Measurements from ENCODE around the gene LYRM4. TPM values are rescaled to one million over a fixed set of nuclear protein-coding genes. Genes with fewer than 3 reads are reported as not detected.

The LYRM4 gene
- total and polyA plus RNA-seq, 4 donors, result 17.9 to 28.7 (median 21.1) TPM

DNA sequence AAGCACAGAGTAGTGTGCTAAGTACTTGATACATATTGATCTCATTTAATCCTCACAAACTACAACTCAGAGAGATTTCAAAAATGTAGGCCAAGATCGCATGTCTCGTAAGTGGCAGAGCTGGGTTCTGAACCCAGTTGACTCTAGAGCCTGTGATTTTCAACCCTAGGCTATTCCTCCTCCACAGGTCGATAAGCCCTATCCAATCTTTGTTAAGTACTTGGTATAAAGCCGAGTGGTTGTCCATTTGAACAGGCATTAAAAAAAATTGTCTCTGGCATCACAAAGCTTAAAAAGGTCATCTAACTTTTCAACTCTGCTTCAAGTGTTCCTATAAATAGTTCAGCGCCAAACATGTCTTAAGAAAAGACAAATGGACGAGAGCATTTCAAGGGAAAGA, 37.4 kb downstream of the LYRM4 start:
- DNase-seq (no peak), ATAC-seq (ENCODE audit: low FRiP score) (no peak)
- Histone ChIP-seq H3K4me3 (ENCODE audit: low read length in 2 of 2) (no peak overlapping the region), H3K9me3 (ENCODE audit: control insufficient read depth, low read length) (no peaks in the 10 kb centered on the region), H3K36me3 (ENCODE audit: control insufficient read depth in 1 of 2, insufficient read depth in 2 of 2, low read length in 1 of 2) (no peaks in the 10 kb centered on the region), H3K27ac (ENCODE audit: low read depth in 1 of 2, low read length in 2 of 2) (no peak overlapping the region), H3K4me1 (ENCODE audit: control insufficient read depth in 1 of 2, insufficient read depth in 2 of 2, low read length in 2 of 2) (no peaks in the 10 kb centered on the region), H3K27me3 (ENCODE audit: control insufficient read depth in 1 of 2, insufficient read depth in 2 of 2, low read length in 1 of 2) (no peaks in the 10 kb centered on the region)
- intact Hi-C loops (cut with DNase I), result no loop called here
- 83 to 89% methylated on average over 6 of the region's 6 CpGs for WGBS, 2 donors

DNA sequence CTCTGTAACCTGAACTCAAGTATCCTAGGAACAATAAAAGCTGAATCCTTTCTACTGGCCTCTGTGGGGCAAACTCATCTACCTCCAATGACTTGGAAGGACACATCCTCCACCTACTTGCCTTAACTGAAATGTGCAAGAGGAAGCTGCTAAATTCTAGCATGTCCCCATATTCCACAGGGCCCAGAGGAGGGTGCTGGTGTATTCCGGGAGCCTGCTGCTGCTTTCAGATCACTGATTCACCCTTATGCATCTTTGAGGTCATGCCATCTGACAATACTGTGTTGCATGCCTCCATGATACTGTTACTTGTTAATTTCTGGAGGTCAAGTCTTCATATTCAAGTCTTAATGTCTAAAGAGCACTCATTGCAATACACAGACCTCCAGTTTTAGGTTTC, 40.3 kb downstream of the LYRM4 start:
- Histone ChIP-seq H3K27me3 (ENCODE audit: control insufficient read depth in 1 of 2, insufficient read depth in 2 of 2, low read length in 1 of 2) (no peaks in the 10 kb centered on the region), H3K36me3 (ENCODE audit: control insufficient read depth in 1 of 2, insufficient read depth in 2 of 2, low read length in 1 of 2) (no peaks in the 10 kb centered on the region), H3K9me3 (ENCODE audit: control insufficient read depth, low read length) (no peaks in the 10 kb centered on the region), H3K4me1 (ENCODE audit: control insufficient read depth in 1 of 2, insufficient read depth in 2 of 2, low read length in 2 of 2) (no peaks in the 10 kb centered on the region), H3K27ac (ENCODE audit: low read depth in 1 of 2, low read length in 2 of 2) (no peak overlapping the region), H3K4me3 (ENCODE audit: low read length in 2 of 2) (no peak overlapping the region)
- intact Hi-C loops (cut with DNase I), result no loop called here
- ATAC-seq (ENCODE audit: low FRiP score) (no peak), DNase-seq (no peak)
- WGBS, 2 donors, result 93 to 96% methylated on average over 1 of the region's 1 CpG

DNA sequence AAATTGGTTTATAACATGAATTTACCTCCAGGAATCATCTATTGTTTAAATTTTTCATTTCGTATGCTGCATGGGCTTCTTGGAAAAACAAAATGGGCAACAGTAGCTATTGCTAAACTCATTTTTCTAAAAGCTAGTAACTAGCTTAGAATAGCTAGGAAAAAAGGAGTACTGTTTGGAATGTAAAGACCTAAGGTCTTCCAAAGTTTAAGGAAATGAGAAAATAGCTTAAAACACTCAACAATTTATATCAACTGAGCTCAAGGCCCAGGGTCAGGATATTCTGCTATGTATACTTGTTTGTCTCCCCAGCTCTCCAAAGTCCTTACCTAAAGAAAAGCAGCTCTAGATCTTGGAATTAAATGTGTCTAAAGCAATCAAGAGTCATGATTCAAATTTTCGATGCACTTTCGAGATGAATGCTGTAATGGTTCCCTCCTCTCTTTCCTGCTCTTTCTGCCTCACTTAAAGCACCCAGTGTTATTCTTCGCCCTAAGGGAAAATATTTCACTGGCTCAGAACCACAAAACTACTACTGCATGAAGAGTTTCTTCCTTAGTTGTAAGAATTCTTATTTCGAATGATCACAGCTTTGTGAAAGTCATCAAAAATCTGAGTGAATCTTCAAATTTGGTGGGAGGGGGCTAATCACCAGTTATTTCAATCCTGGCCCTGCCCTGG, 41.6 kb downstream of the LYRM4 start:
- Histone ChIP-seq H3K9me3 (ENCODE audit: control insufficient read depth, low read length) (no peaks in the 10 kb centered on the region), H3K4me3 (ENCODE audit: low read length in 2 of 2) (no peak overlapping the region), H3K4me1 (ENCODE audit: control insufficient read depth in 1 of 2, insufficient read depth in 2 of 2, low read length in 2 of 2) (no peaks in the 10 kb centered on the region), H3K27me3 (ENCODE audit: control insufficient read depth in 1 of 2, insufficient read depth in 2 of 2, low read length in 1 of 2) (no peaks in the 10 kb centered on the region), H3K27ac (ENCODE audit: low read depth in 1 of 2, low read length in 2 of 2) (no peak overlapping the region), H3K36me3 (ENCODE audit: control insufficient read depth in 1 of 2, insufficient read depth in 2 of 2, low read length in 1 of 2) (no peaks in the 10 kb centered on the region)
- DNase-seq (no peak), ATAC-seq (ENCODE audit: low FRiP score) (no peak)
- intact Hi-C loops (cut with DNase I), result no loop called here
- WGBS, 2 donors, result 9 to 17% methylated on average over 5 of the region's 5 CpGs

DNA sequence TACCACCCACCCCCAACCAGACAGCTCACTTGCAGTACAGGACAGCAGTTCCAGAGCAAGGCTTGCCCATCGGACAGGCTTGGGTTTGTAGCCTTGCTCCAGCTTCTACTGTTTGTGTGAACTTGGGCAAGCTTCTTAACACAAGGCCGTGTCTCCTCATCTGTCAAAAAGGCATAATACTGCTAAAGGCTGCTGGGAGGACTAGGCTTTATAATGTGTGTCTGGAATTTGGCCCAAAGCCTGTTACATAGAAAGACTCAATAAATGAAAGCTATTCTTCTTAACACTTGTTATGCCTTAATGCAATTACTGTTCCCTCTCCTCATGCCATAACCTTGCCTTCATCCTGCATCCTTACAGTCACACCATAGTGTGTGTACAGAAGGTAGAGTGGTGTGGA, 43.4 kb downstream of the LYRM4 start:
- no peak for ATAC-seq (ENCODE audit: low FRiP score)
- intact Hi-C loops (cut with DNase I), result no loop called here
- no peaks in the 10 kb centered on the region for H3K9me3 ChIP-seq (ENCODE audit: control insufficient read depth, low read length)
- no peaks in the 10 kb centered on the region for H3K36me3 ChIP-seq (ENCODE audit: control insufficient read depth in 1 of 2, insufficient read depth in 2 of 2, low read length in 1 of 2)
- no peak overlapping the region for H3K27ac ChIP-seq (ENCODE audit: low read depth in 1 of 2, low read length in 2 of 2)
- H3K4me1 ChIP-seq (ENCODE audit: control insufficient read depth in 1 of 2, insufficient read depth in 2 of 2, low read length in 2 of 2), result no peaks in the 10 kb centered on the region
- H3K27me3 ChIP-seq (ENCODE audit: control insufficient read depth in 1 of 2, insufficient read depth in 2 of 2, low read length in 1 of 2), result no peaks in the 10 kb centered on the region
- no peak for DNase-seq
- H3K4me3 ChIP-seq (ENCODE audit: low read length in 2 of 2), result no peak overlapping the region
- WGBS, 2 donors, result 65 to 74% methylated on average over 2 of the region's 2 CpGs

DNA sequence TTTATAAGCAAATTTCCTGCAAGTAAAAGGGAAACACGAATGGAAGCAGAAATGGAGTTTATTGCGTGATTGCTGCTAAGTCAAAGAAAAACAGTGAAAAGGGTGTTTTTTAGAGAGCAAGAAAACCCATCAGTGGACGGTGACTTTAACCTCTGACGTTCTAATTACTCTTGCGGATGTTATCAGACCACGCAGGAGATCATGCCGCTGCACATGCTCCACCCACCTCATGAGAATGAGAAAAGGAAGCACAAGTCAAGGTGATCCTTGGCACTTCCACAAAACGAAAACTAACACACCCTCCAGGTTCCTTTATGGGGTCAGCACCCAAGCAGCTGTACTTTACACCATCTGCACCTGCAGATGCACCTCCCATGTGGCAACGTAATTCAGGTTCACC, 45.0 kb downstream of the LYRM4 start:
- no peak for ATAC-seq (ENCODE audit: low FRiP score)
- Histone ChIP-seq H3K27ac (ENCODE audit: low read depth in 1 of 2, low read length in 2 of 2) (no peak overlapping the region), H3K36me3 (ENCODE audit: control insufficient read depth in 1 of 2, insufficient read depth in 2 of 2, low read length in 1 of 2) (no peaks in the 10 kb centered on the region), H3K27me3 (ENCODE audit: control insufficient read depth in 1 of 2, insufficient read depth in 2 of 2, low read length in 1 of 2) (no peaks in the 10 kb centered on the region), H3K9me3 (ENCODE audit: control insufficient read depth, low read length) (no peaks in the 10 kb centered on the region), H3K4me3 (ENCODE audit: low read length in 2 of 2) (no peak overlapping the region), H3K4me1 (ENCODE audit: control insufficient read depth in 1 of 2, insufficient read depth in 2 of 2, low read length in 2 of 2) (no peaks in the 10 kb centered on the region)
- intact Hi-C loops (cut with DNase I), result loop anchor here in 1 of 2 donors (1.0 to 2.0 kb wide), 2 partner anchors 45 to 72 kb away; partner anchors contain the start of genes FARS2 and LYRM4
- WGBS, 2 donors, result 80 to 86% methylated on average over 9 of the region's 9 CpGs
- DNase-seq, result no peak

DNA sequence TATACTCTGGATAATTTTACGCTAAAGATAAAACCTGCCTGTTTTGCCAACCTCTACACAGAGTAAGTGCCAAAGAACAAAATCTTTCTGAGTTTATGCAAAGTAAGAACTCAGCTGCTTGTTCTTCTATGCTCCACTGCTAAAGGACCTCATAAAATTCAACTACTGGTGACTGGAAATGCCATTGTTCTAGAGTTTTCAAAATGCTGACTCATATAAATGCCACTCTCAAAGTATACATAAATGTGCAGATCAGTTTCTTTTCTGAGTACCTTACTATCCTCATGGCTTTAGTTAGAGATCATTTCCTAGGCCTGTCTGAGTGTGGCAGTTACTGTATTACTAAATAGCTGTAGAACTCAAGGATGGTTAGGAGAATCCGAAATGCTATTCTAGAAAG, 45.6 kb downstream of the LYRM4 start:
- intact Hi-C loops (cut with DNase I), result loop anchor here in 1 of 2 donors (1.0 to 2.0 kb wide), 2 partner anchors 46 to 72 kb away; partner anchors contain the start of genes FARS2 and LYRM4
- Histone ChIP-seq H3K27me3 (ENCODE audit: control insufficient read depth in 1 of 2, insufficient read depth in 2 of 2, low read length in 1 of 2) (no peaks in the 10 kb centered on the region), H3K27ac (ENCODE audit: low read depth in 1 of 2, low read length in 2 of 2) (no peak overlapping the region), H3K9me3 (ENCODE audit: control insufficient read depth, low read length) (no peaks in the 10 kb centered on the region), H3K36me3 (ENCODE audit: control insufficient read depth in 1 of 2, insufficient read depth in 2 of 2, low read length in 1 of 2) (no peaks in the 10 kb centered on the region), H3K4me1 (ENCODE audit: control insufficient read depth in 1 of 2, insufficient read depth in 2 of 2, low read length in 2 of 2) (no peaks in the 10 kb centered on the region), H3K4me3 (ENCODE audit: low read length in 2 of 2) (no peak overlapping the region)
- WGBS, 2 donors, result 41 to 43% methylated on average over 2 of the region's 2 CpGs
- DNase-seq, result no peak
- peak; percentile 44 for ATAC-seq (ENCODE audit: low FRiP score)

DNA sequence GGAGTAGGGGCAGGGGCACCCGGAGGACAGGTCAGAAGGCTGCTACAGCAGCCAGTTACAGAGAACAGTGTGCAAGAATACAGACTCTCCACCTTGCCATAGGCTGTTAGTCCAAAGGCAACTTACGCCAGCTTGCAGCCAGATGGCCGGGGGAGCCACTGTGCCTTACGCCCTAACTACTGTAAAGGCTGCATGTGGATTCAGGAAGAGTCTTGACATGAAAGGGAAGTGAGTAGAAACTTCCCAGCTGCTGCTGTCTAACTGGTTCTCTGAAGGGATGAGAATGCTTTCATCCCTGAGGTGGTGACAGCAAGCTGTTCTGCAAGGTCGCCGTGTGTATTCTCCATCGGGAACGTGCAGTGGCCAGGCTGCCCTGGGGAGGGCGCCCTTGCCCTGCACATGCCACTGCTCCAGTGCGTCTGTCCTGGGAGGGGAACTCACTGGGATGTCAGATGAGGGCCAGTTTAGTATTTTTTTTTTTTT, 46.1 kb downstream of the LYRM4 start:
- H3K36me3 ChIP-seq (ENCODE audit: control insufficient read depth in 1 of 2, insufficient read depth in 2 of 2, low read length in 1 of 2), result no peaks in the 10 kb centered on the region
- H3K4me3 ChIP-seq (ENCODE audit: low read length in 2 of 2), result no peak overlapping the region
- no peak overlapping the region for H3K27ac ChIP-seq (ENCODE audit: low read depth in 1 of 2, low read length in 2 of 2)
- intact Hi-C loops (cut with DNase I), result loop anchor here (1.0 to 5.0 kb wide), 3 partner anchors 46 to 71 kb away; partner anchors contain the start of genes FARS2 (in 1 of the 2) and LYRM4 (in 1 of the 2)
- no peaks in the 10 kb centered on the region for H3K9me3 ChIP-seq (ENCODE audit: control insufficient read depth, low read length)
- WGBS, 2 donors, result 10 to 16% methylated on average over 10 of the region's 10 CpGs
- peak; percentile 93 for ATAC-seq (ENCODE audit: low FRiP score)
- no peaks in the 10 kb centered on the region for H3K27me3 ChIP-seq (ENCODE audit: control insufficient read depth in 1 of 2, insufficient read depth in 2 of 2, low read length in 1 of 2)
- no peaks in the 10 kb centered on the region for H3K4me1 ChIP-seq (ENCODE audit: control insufficient read depth in 1 of 2, insufficient read depth in 2 of 2, low read length in 2 of 2)
- DNase-seq, result peak; percentile 60 to 80

DNA sequence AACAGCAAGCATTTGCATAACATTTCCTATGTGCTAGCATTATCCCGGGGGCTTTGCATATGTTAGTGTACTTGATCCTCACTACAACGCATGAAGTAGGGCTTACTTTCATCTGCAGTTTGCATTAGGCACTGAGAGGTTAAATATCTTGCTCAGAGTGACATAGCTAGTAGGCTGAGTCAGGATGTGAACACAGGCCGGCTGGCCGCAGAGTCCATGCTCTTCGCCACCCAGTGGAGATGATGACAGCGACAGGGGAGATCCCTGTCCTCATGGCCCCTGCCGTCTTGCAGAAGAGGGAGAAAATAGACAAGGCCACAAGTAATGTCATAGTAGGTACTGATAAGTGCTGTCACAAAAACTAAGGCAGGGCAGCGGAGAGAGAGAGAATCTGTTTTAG, 46.9 kb downstream of the LYRM4 start:
- intact Hi-C loops (cut with DNase I), result loop anchor here (2.0 to 5.0 kb wide), 2 partner anchors 47 to 67 kb away; partner anchors contain the start of genes FARS2 (in 1 of the 2) and LYRM4 (in 1 of the 2)
- no peaks in the 10 kb centered on the region for H3K27me3 ChIP-seq (ENCODE audit: control insufficient read depth in 1 of 2, insufficient read depth in 2 of 2, low read length in 1 of 2)
- H3K9me3 ChIP-seq (ENCODE audit: control insufficient read depth, low read length), result no peaks in the 10 kb centered on the region
- H3K36me3 ChIP-seq (ENCODE audit: control insufficient read depth in 1 of 2, insufficient read depth in 2 of 2, low read length in 1 of 2), result no peaks in the 10 kb centered on the region
- WGBS, 2 donors, result 23 to 37% methylated on average over 8 of the region's 8 CpGs
- no peaks in the 10 kb centered on the region for H3K4me1 ChIP-seq (ENCODE audit: control insufficient read depth in 1 of 2, insufficient read depth in 2 of 2, low read length in 2 of 2)
- no peak overlapping the region for H3K27ac ChIP-seq (ENCODE audit: low read depth in 1 of 2, low read length in 2 of 2)
- no peak for ATAC-seq (ENCODE audit: low FRiP score)
- H3K4me3 ChIP-seq (ENCODE audit: low read length in 2 of 2), result no peak overlapping the region
- peak in 1 of 2 donors; percentile 57 for DNase-seq

DNA sequence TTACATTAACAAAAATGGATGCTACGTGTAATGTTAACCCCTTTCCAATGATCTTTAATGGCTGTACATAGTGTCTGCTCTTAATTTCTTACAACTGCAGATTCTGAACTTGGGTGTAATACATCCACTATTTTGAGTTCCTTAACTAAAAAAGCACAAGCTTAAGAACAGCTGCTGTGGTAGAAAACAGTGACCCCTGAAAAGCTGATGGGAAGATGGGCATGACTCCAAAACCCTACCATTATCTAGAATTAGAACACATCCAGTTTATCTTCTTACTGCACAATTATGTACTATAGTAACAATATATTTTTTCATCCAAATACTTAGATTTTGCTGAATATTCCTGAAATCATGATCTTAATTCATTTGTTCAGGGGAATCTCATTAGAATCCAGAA, 49.3 kb downstream of the LYRM4 start:
- no peak for DNase-seq
- H3K36me3 ChIP-seq (ENCODE audit: control insufficient read depth in 1 of 2, insufficient read depth in 2 of 2, low read length in 1 of 2), result no peaks in the 10 kb centered on the region
- no peak overlapping the region for H3K27ac ChIP-seq (ENCODE audit: low read depth in 1 of 2, low read length in 2 of 2)
- H3K27me3 ChIP-seq (ENCODE audit: control insufficient read depth in 1 of 2, insufficient read depth in 2 of 2, low read length in 1 of 2), result no peaks in the 10 kb centered on the region
- no peak overlapping the region for H3K4me3 ChIP-seq (ENCODE audit: low read length in 2 of 2)
- H3K9me3 ChIP-seq (ENCODE audit: control insufficient read depth, low read length), result no peaks in the 10 kb centered on the region
- ATAC-seq (ENCODE audit: low FRiP score), result no peak
- intact Hi-C loops (cut with DNase I), result loop anchor here in 1 of 2 donors (5.0 kb wide), 1 partner anchor 64 kb away; no protein-coding TSS in a partner anchor
- peaks cover 4 to 5% of the 10 kb centered on the region in 2 donors for H3K4me1 ChIP-seq (ENCODE audit: control insufficient read depth in 1 of 2, insufficient read depth in 2 of 2, low read length in 2 of 2)
- 78 to 89% methylated on average over 1 of the region's 1 CpG for WGBS, 2 donors
